ENCODE results near the gene FAM181B. TPM values are rescaled to one million over a fixed set of nuclear protein-coding genes. Genes with fewer than 3 reads are reported as not detected.

FAM181B gene
- total and polyA plus RNA-seq, 2 donors (not counting 3 experiments of a cell fraction or from before 2014, with no cell fraction given): not detected

DNA sequence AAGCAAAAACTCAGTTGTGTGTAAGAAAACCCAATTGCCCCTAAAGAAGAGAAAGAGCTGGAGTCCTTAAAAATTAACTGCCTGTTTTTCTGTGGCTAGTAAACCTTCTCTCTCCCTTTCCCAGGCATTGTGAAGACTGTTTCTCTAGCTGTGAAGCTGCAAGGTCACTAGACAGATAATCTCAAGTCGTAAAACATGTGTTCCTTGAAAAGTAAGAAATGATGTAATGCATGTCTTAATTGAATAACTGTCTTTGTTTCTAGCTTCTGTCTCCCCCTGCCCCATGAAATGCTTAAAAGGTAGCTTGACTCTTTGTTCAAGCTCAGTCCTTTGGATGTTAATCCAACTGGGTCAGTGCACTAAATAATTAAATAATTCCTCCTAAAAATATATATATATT lies 29.5 kb upstream of the FAM181B start:
- BruUV-seq (replicated peaks): no TSS peak
- no peak for TF ChIP-seq MAX (IDR thresholded peaks at IDR 0.05; ENCODE audit: insufficient read depth, insufficient read length)
- no peak for TF ChIP-seq EZH2 (IDR thresholded peaks at IDR 0.05; ENCODE audit: borderline replicate concordance, low read depth, low read length, severe bottlenecking)
- no peak for TF ChIP-seq FOS (IDR thresholded peaks at IDR 0.05; ENCODE audit: borderline replicate concordance, insufficient read depth, low read length)
- TF ChIP-seq, protein P1, sequence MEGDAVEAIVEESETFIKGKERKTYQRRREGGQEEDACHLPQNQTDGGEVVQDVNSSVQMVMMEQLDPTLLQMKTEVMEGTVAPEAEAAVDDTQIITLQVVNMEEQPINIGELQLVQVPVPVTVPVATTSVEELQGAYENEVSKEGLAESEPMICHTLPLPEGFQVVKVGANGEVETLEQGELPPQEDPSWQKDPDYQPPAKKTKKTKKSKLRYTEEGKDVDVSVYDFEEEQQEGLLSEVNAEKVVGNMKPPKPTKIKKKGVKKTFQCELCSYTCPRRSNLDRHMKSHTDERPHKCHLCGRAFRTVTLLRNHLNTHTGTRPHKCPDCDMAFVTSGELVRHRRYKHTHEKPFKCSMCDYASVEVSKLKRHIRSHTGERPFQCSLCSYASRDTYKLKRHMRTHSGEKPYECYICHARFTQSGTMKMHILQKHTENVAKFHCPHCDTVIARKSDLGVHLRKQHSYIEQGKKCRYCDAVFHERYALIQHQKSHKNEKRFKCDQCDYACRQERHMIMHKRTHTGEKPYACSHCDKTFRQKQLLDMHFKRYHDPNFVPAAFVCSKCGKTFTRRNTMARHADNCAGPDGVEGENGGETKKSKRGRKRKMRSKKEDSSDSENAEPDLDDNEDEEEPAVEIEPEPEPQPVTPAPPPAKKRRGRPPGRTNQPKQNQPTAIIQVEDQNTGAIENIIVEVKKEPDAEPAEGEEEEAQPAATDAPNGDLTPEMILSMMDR (IDR thresholded peaks at IDR 0.05; ENCODE audit: extremely low read depth in 1 of 2, insufficient read depth in 1 of 2, low read depth in 1 of 2, low read length in 2 of 2): no peak
- no peak for TF ChIP-seq MYC (IDR thresholded peaks at IDR 0.05; ENCODE audit: low read depth, low read length)
- TF ChIP-seq POLR2A (IDR thresholded peaks at IDR 0.05; ENCODE audit: low read depth, low read length): no peak
- TF ChIP-seq POLR2AphosphoS5 (IDR thresholded peaks at IDR 0.05; ENCODE audit: insufficient read depth, low read depth, low read length): no peak
- TF ChIP-seq JUN (IDR thresholded peaks at IDR 0.05; ENCODE audit: borderline replicate concordance, insufficient read depth, insufficient read length, low read depth): no peak
- no peak for TF ChIP-seq GATA2 (IDR thresholded peaks at IDR 0.05; ENCODE audit: insufficient read depth, insufficient read length, low read depth, low read length)
- H2AFZ ChIP-seq (ENCODE audit: low read depth, low read length): no peak overlapping the region
- H3K4me3 ChIP-seq (replicated peaks in 1 of 3; ENCODE audit: insufficient read depth in 1 of 3, low read depth in 1 of 3, low read length in 3 of 3): no peak overlapping the region
- H3K27ac ChIP-seq (ENCODE audit: insufficient read depth, low read depth, low read length): no peak overlapping the region
- DNase-seq (ENCODE audit: low read depth, low spot score) (no peak), FAIRE-seq (no peak)
- H3K4me1 ChIP-seq (ENCODE audit: control insufficient read depth, extremely low read depth, insufficient read depth, low read length): no peaks in the 10 kb centered on the region
- no peaks in the 10 kb centered on the region for H3K9me3 ChIP-seq (replicated peaks; ENCODE audit: control insufficient read depth, insufficient read depth, low read length)
- ChIA-PET POLR2A (no interaction called here), CTCF (interaction anchor here (1.2 to 1.7 kb wide), 3 partner anchors 13 to 530 kb away, joined by 3 to 8 read pairs (median 5); no protein-coding TSS in a partner anchor)
- H3K27me3 ChIP-seq (ENCODE audit: control insufficient read depth in 2 of 2, insufficient read depth in 2 of 2, low read length in 2 of 2): peaks cover 3 to 12% of the 10 kb centered on the region in 2 experiments
- no peaks in the 10 kb centered on the region for H3K36me3 ChIP-seq (ENCODE audit: control insufficient read depth in 2 of 2, extremely low read depth in 1 of 2, insufficient read depth in 2 of 2, low read length in 2 of 2)
- intact Hi-C loops (cut with micrococcal nuclease): no loop called here
- no peaks in the 10 kb centered on the region for H4K20me1 ChIP-seq (replicated peaks; ENCODE audit: control insufficient read depth, extremely low read depth, insufficient read depth, low read length)
- no peak overlapping the region for H3K9ac ChIP-seq (replicated peaks; ENCODE audit: extremely low read depth, insufficient read depth, low read length)
- dilution Hi-C loops (cut with MboI; ENCODE audit: extremely low pct_ligation_motif_present, low sequenced_read_pairs): no loop called here
- H3K4me2 ChIP-seq (ENCODE audit: insufficient read depth, low read length): no peak overlapping the region
- no peaks in the 10 kb centered on the region for H3K79me2 ChIP-seq (ENCODE audit: control insufficient read depth, insufficient read depth, low read length)
- H3K9me1 ChIP-seq (replicated peaks; ENCODE audit: control insufficient read depth, extremely low read depth, insufficient read depth, low read length): no peaks in the 10 kb centered on the region
